SU-DHL-6 (cell line): ENCODE measurements around the gene MYL4.

Experiments used
- EZH2phosphoT487 ChIP-seq: fragments of 200-600 bp; sonication (generic), shearing (Covaris generic); conservative IDR thresholded peaks from 2 replicates; pipeline ENCODE4 v1.6.1; 2018; ENCODE audit warnings: mild to moderate bottlenecking, antibody characterized with exemption, low read length, moderate library complexity, mixed read lengths
- TF ChIP-seq, protein P1 (sequence below): fragments of 200-600 bp; sonication (generic); IDR thresholded peaks from one replicate; pipeline ENCODE4 v1.5.1; 2017; ENCODE audit warnings: antibody characterized with exemption, mild to moderate bottlenecking, low read length, moderate library complexity; ENCODE audit not compliant: insufficient read depth, poor library complexity, severe bottlenecking

DNA sequence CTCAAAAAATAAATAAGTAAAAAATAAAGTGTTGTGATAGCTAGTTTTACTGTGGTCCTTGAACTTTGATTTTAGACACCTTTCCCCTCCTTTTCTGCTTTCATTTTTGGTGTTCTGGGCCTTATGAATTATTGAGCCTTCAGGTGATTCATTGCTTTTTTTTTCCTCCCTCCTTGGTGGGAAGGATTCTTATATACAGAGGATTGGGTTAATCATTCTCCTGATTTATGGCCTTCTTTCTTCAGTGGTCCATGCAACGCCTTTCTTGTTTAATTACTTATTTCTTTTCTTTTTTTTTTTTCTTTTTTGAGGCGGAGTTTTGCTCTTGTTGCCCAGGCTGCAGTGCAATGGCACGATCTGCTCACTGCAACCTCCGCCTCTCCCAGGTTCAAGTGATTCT, 8.0 kb upstream of the MYL4 start:
- TF ChIP-seq, protein P1, sequence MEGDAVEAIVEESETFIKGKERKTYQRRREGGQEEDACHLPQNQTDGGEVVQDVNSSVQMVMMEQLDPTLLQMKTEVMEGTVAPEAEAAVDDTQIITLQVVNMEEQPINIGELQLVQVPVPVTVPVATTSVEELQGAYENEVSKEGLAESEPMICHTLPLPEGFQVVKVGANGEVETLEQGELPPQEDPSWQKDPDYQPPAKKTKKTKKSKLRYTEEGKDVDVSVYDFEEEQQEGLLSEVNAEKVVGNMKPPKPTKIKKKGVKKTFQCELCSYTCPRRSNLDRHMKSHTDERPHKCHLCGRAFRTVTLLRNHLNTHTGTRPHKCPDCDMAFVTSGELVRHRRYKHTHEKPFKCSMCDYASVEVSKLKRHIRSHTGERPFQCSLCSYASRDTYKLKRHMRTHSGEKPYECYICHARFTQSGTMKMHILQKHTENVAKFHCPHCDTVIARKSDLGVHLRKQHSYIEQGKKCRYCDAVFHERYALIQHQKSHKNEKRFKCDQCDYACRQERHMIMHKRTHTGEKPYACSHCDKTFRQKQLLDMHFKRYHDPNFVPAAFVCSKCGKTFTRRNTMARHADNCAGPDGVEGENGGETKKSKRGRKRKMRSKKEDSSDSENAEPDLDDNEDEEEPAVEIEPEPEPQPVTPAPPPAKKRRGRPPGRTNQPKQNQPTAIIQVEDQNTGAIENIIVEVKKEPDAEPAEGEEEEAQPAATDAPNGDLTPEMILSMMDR: no peak
- TF ChIP-seq EZH2phosphoT487: no peak
